Body of pancreas (tissue), 4 donors: ENCODE data around the gene CLCN5. TPM values are rescaled to one million over a fixed set of nuclear protein-coding genes. Genes with fewer than 3 reads are reported as not detected.

Experiments used
- ATAC-seq: fragments of 150-250 bp; one replicate; pipeline ENCODE4 v1.9.1; 2016
- DNase-seq, 4 donors: peaks; one replicate each; pipeline ENCODE4 v3.0.0-alpha.2; 2019
- H3K27ac ChIP-seq, 4 donors: fragments of 200-600 bp; sonication (generic); 1 replicate in 3 of 4; 2 replicates in 1 of 4; pipeline versions ENCODE4 v1.5.1 to v1.6.1; 2016 to 2019; ENCODE audit warnings: mild to moderate bottlenecking in 1 of 4, mixed read lengths in 1 of 4, moderate library complexity in 1 of 4
- H3K27me3 ChIP-seq, 2 donors: fragments of 200-600 bp; sonication (generic); one replicate each; pipeline ENCODE4 v1.6.0; 2016; ENCODE audit warnings: mild to moderate bottlenecking in 1 of 2
- H3K36me3 ChIP-seq, 2 donors: fragments of 200-600 bp; sonication (generic); replicated peaks in 1 of 2; 2 replicates each; pipeline ENCODE4 v1.5.1; 2016; ENCODE audit warnings: low read depth in 2 of 2; ENCODE audit not compliant: insufficient read depth in 1 of 2
- H3K4me1 ChIP-seq: fragments of 200-600 bp; sonication (generic); one replicate; pipeline ENCODE4 v1.6.0; 2016
- H3K4me3 ChIP-seq, 2 donors: fragments of 200-600 bp; sonication (generic); 1 replicate in 1 of 2; 2 replicates in 1 of 2; pipeline ENCODE4 v1.5.1; 2016 to 2019
- H3K9me3 ChIP-seq, 3 donors: fragments of 200-600 bp; sonication (generic); 1 replicate in 2 of 3; 2 replicates in 1 of 3; pipeline ENCODE4 v1.5.1; 2016
- CTCF ChIP-seq, 7 experiments: fragments of 450-650 bp in 4 of 7; fragments of 200-600 bp in 3 of 7; sonication (generic) in 3 of 7; IDR thresholded peaks; one replicate each; pipeline ENCODE4 v1.5.1; 2016 to 2019; ENCODE audit warnings: antibody characterized with exemption in 7 of 7
- POLR2A ChIP-seq, 3 donors: fragments of 450-650 bp; IDR thresholded peaks; one replicate each; pipeline ENCODE4 v1.6.1; 2016; ENCODE audit warnings: antibody characterized with exemption in 3 of 3, mild to moderate bottlenecking in 2 of 3
- WGBS, 2 donors: methylation state at CpG; one replicate each; pipeline ENCODE4 v1.1.5; 2017; 5-methylcytosine and 5-hydroxymethylcytosine counted together
- intact Hi-C: fragments of 100-400 bp; cut with DNase I; formaldehyde crosslinking; loops from one replicate; pipeline ENCODE4 v1.15.1; 2023
- total RNA-seq, 2 donors: library from RNA; depleted of rRNA; stranded (reverse); fragments of >200 nt; gene quantifications; one replicate each; pipeline ENCODE4 v1.1.0, GENCODE V29; 2016

The CLCN5 gene
- total RNA-seq, 2 donors from 2014 or later: 2.0 to 5.2 TPM

GRCh38 chrX:49925176-49925575, 2.8 kb downstream of the CLCN5 start:
- Histone ChIP-seq H3K27me3 (no peaks in the 10 kb centered on the region), H3K4me3 (no peak overlapping the region), H3K4me1 (peaks cover 11% of the 10 kb centered on the region), H3K27ac (no peak overlapping the region), H3K9me3 (no peaks in the 10 kb centered on the region), H3K36me3 (no peaks in the 10 kb centered on the region)
- DNase-seq (no peak), ATAC-seq (no peak)
- 44 to 57% methylated on average over 2 of the region's 2 CpGs for WGBS, 2 donors
- TF ChIP-seq POLR2A (IDR thresholded peaks at IDR 0.05) (no peak), CTCF (IDR thresholded peaks at IDR 0.05) (no peak)
- intact Hi-C loops: no loop called here

GRCh38 chrX:49930039-49930438, 7.6 kb downstream of the CLCN5 start:
- WGBS, 2 donors: 60 to 75% methylated on average over 1 of the region's 1 CpG
- no peak overlapping the region for H3K27ac ChIP-seq
- no peak for TF ChIP-seq CTCF (IDR thresholded peaks at IDR 0.05)
- TF ChIP-seq POLR2A (IDR thresholded peaks at IDR 0.05): no peak
- ATAC-seq (no peak), DNase-seq (no peak)
- H3K4me1 ChIP-seq: no peaks in the 10 kb centered on the region
- H3K27me3 ChIP-seq: no peaks in the 10 kb centered on the region
- intact Hi-C loops: no loop called here
- no peaks in the 10 kb centered on the region for H3K9me3 ChIP-seq
- no peak overlapping the region for H3K4me3 ChIP-seq
- H3K36me3 ChIP-seq: no peaks in the 10 kb centered on the region

- Histone ChIP-seq H3K27me3 (no peaks in the 10 kb centered on the region), H3K4me3 (no peak overlapping the region), H3K36me3 (no peaks in the 10 kb centered on the region), H3K9me3 (no peaks in the 10 kb centered on the region), H3K27ac (no peak overlapping the region), H3K4me1 (no peaks in the 10 kb centered on the region)
- no peak for DNase-seq
- intact Hi-C loops: no loop called here
- WGBS, 2 donors: 71 to 94% methylated on average over 2 of the region's 2 CpGs
- TF ChIP-seq POLR2A (IDR thresholded peaks at IDR 0.05): no peak
- TF ChIP-seq CTCF (IDR thresholded peaks at IDR 0.05): no peak
- ATAC-seq: no peak
Measured at GRCh38 chrX:49932791-49933190, 10.4 kb downstream of the CLCN5 start.

GRCh38 chrX:49934148-49934547, 11.8 kb downstream of the CLCN5 start:
- H3K27ac ChIP-seq: no peak overlapping the region
- no peak overlapping the region for H3K4me3 ChIP-seq
- no peaks in the 10 kb centered on the region for H3K36me3 ChIP-seq
- ATAC-seq (no peak), DNase-seq (no peak)
- intact Hi-C loops: no loop called here
- H3K9me3 ChIP-seq: no peaks in the 10 kb centered on the region
- no peak for TF ChIP-seq POLR2A (IDR thresholded peaks at IDR 0.05)
- TF ChIP-seq CTCF (IDR thresholded peaks at IDR 0.05): no peak
- no peaks in the 10 kb centered on the region for H3K4me1 ChIP-seq
- 58% methylated on average over 3 of the region's 3 CpGs for WGBS, 2 donors
- no peaks in the 10 kb centered on the region for H3K27me3 ChIP-seq

- WGBS, 2 donors: 80 to 84% methylated on average over 3 of the region's 3 CpGs
- ATAC-seq (no peak), DNase-seq (no peak)
- no peaks in the 10 kb centered on the region for H3K4me1 ChIP-seq
- no peaks in the 10 kb centered on the region for H3K27me3 ChIP-seq
- TF ChIP-seq CTCF (IDR thresholded peaks at IDR 0.05) (no peak), POLR2A (IDR thresholded peaks at IDR 0.05) (no peak)
- no peaks in the 10 kb centered on the region for H3K9me3 ChIP-seq
- H3K27ac ChIP-seq: no peak overlapping the region
- intact Hi-C loops: no loop called here
- H3K4me3 ChIP-seq: no peak overlapping the region
- no peaks in the 10 kb centered on the region for H3K36me3 ChIP-seq
Measured at GRCh38 chrX:49934729-49935128, 12.3 kb downstream of the CLCN5 start.
